ENCODE results near the gene HTR4. TPM values are rescaled to one million over a fixed set of nuclear protein-coding genes. Genes with fewer than 3 reads are reported as not detected.

HTR4 gene
- total and polyA plus RNA-seq, 8 donors: 0.92 to 17.4 (median 7.6) TPM; not detected in 5

- Histone ChIP-seq H3K27me3 (no peaks in the 10 kb centered on the region), H3K36me3 (no peaks in the 10 kb centered on the region), H3K27ac (no peak overlapping the region), H3K4me3 (no peak overlapping the region), H3K9me3 (no peaks in the 10 kb centered on the region), H3K4me1 (peaks cover 0 to 15% (median 0%) of the 10 kb centered on the region in 4 donors)
- no peak for TF ChIP-seq POLR2A (IDR thresholded peaks at IDR 0.05)
- TF ChIP-seq POLR2AphosphoS5 (IDR thresholded peaks at IDR 0.05): no peak
- TF ChIP-seq CTCF (IDR thresholded peaks at IDR 0.05): no peak
- TF ChIP-seq EP300 (IDR thresholded peaks at IDR 0.05): no peak
- intact Hi-C loops (cut with DNase I; ENCODE audit: low total_unique reads): no loop called here
- DNase-seq: no peak
- WGBS, 5 donors: 90 to 95% (median 93%) methylated on average over 1 of the region's 1 CpG
Observed at GRCh38 chr5:148563021-148563420, 91.3 kb downstream of the HTR4 start.

- TF ChIP-seq EP300 (IDR thresholded peaks at IDR 0.05): no peak
- no peak for TF ChIP-seq CTCF (IDR thresholded peaks at IDR 0.05)
- TF ChIP-seq POLR2AphosphoS5 (IDR thresholded peaks at IDR 0.05): no peak
- no peak for TF ChIP-seq POLR2A (IDR thresholded peaks at IDR 0.05)
- no peaks in the 10 kb centered on the region for H3K9me3 ChIP-seq
- WGBS, 5 donors: 13 to 41% (median 25%) methylated on average over 3 of the region's 3 CpGs
- no peaks in the 10 kb centered on the region for H3K27me3 ChIP-seq
- intact Hi-C loops (cut with DNase I; ENCODE audit: low total_unique reads): no loop called here
- H3K4me1 ChIP-seq: peaks cover 0 to 15% (median 0%) of the 10 kb centered on the region in 4 donors
- no peak overlapping the region for H3K4me3 ChIP-seq
- H3K36me3 ChIP-seq: no peaks in the 10 kb centered on the region
- DNase-seq: peak in 1 of 2 donors; percentile 25
- no peak overlapping the region for H3K27ac ChIP-seq
Observed at GRCh38 chr5:148561801-148562311, 92.5 kb downstream of the HTR4 start.

GRCh38 chr5:148559461-148559860, 94.9 kb downstream of the HTR4 start:
- Histone ChIP-seq H3K27ac (no peak overlapping the region), H3K9me3 (no peaks in the 10 kb centered on the region), H3K4me3 (no peak overlapping the region), H3K27me3 (no peaks in the 10 kb centered on the region), H3K4me1 (peaks cover 0 to 15% (median 0%) of the 10 kb centered on the region in 4 donors), H3K36me3 (no peaks in the 10 kb centered on the region)
- no peak for TF ChIP-seq EP300 (IDR thresholded peaks at IDR 0.05)
- TF ChIP-seq POLR2AphosphoS5 (IDR thresholded peaks at IDR 0.05): no peak
- TF ChIP-seq POLR2A (IDR thresholded peaks at IDR 0.05): no peak
- TF ChIP-seq CTCF (IDR thresholded peaks at IDR 0.05): no peak
- DNase-seq: peak; percentile 20 to 47
- WGBS, 5 donors: 24 to 37% (median 32%) methylated on average over 4 of the region's 4 CpGs
- intact Hi-C loops (cut with DNase I; ENCODE audit: low total_unique reads): no loop called here

GRCh38 chr5:148558892-148559291, 95.4 kb downstream of the HTR4 start:
- Histone ChIP-seq H3K36me3 (no peaks in the 10 kb centered on the region), H3K4me1 (peaks cover 0 to 15% (median 0%) of the 10 kb centered on the region in 4 donors), H3K4me3 (no peak overlapping the region), H3K27me3 (no peaks in the 10 kb centered on the region), H3K27ac (no peak overlapping the region), H3K9me3 (no peaks in the 10 kb centered on the region)
- DNase-seq: peak in 1 of 2 donors; percentile 29
- 30 to 71% (median 59%) methylated on average over 2 of the region's 2 CpGs for WGBS, 5 donors
- TF ChIP-seq POLR2A (IDR thresholded peaks at IDR 0.05): no peak
- TF ChIP-seq EP300 (IDR thresholded peaks at IDR 0.05): no peak
- no peak for TF ChIP-seq POLR2AphosphoS5 (IDR thresholded peaks at IDR 0.05)
- TF ChIP-seq CTCF (IDR thresholded peaks at IDR 0.05): no peak
- intact Hi-C loops (cut with DNase I; ENCODE audit: low total_unique reads): no loop called here
